Stomach (tissue), 9 donors: ENCODE data around the gene ADD2. TPM values are rescaled to one million over a fixed set of nuclear protein-coding genes. Genes with fewer than 3 reads are reported as not detected.

Experiments
- DNase-seq, 2 donors: peaks; one replicate each; pipeline versions ENCODE4 v3.0.0 to v3.0.0-alpha.2; 2013 to 2019
- H3K27ac ChIP-seq, 5 donors: fragments of 200-600 bp in 4 of 5; sonication (generic) in 4 of 5; one replicate each; pipeline ENCODE4 v1.5.1; 2013 to 2019; ENCODE audit warnings: mild to moderate bottlenecking in 1 of 5, moderate library complexity in 1 of 5
- H3K27me3 ChIP-seq, 3 donors: fragments of 200-600 bp; sonication (generic); one replicate each; pipeline ENCODE4 v1.5.1; 2017 to 2019; ENCODE audit warnings: mixed run types in 1 of 3
- H3K36me3 ChIP-seq, 4 donors: fragments of 200-600 bp; sonication (generic); 1 replicate in 3 of 4; 2 replicates in 1 of 4; pipeline ENCODE4 v1.5.1; 2016 to 2019
- H3K4me1 ChIP-seq, 4 donors: fragments of 200-600 bp; sonication (generic); one replicate each; pipeline ENCODE4 v1.5.1; 2016 to 2019
- H3K4me3 ChIP-seq, 4 donors: fragments of 200-600 bp; sonication (generic) in 3 of 4; one replicate each; pipeline ENCODE4 v1.5.1; 2016 to 2019; ENCODE audit warnings: mild to moderate bottlenecking in 1 of 4
- H3K9me3 ChIP-seq, 4 donors: fragments of 200-600 bp; sonication (generic); one replicate each; pipeline ENCODE4 v1.5.1; 2016 to 2019
- CTCF ChIP-seq, 7 experiments: fragments of 450-650 bp in 4 of 7; fragments of 200-600 bp in 3 of 7; sonication (generic) in 3 of 7; IDR thresholded peaks; one replicate each; pipeline ENCODE4 v1.5.1; 2016 to 2019; ENCODE audit warnings: antibody characterized with exemption in 7 of 7, control low read depth in 2 of 7, mild to moderate bottlenecking in 1 of 7
- EP300 ChIP-seq: sonication (generic); formaldehyde crosslinking; IDR thresholded peaks from one replicate; pipeline ENCODE4 v1.6.1; 2017; ENCODE audit warnings: antibody characterized with exemption
- POLR2A ChIP-seq, 4 donors: fragments of 450-650 bp; IDR thresholded peaks; one replicate each; pipeline ENCODE4 v1.6.1; 2016; ENCODE audit warnings: antibody characterized with exemption in 4 of 4, control low read depth in 2 of 4, mild to moderate bottlenecking in 1 of 4, moderate library complexity in 1 of 4
- POLR2AphosphoS5 ChIP-seq, 3 donors: sonication (generic); formaldehyde crosslinking; IDR thresholded peaks; one replicate each; pipeline ENCODE4 v1.6.1; 2016; ENCODE audit warnings: antibody characterized with exemption in 3 of 3
- WGBS, 5 donors: extraction: QIAGEN DNeasy Blood & Tissue Kit in 3 of 5; methylation state at CpG; one replicate each; pipeline versions ENCODE4 v1.1.5 to v1.1.7; 2013 to 2018; 5-methylcytosine and 5-hydroxymethylcytosine counted together
- intact Hi-C: fragments of 100-400 bp; cut with DNase I; formaldehyde crosslinking; loops from one replicate; pipeline ENCODE4 v1.15.1; 2023; ENCODE audit warnings: low total_unique reads
- polyA plus RNA-seq, 3 donors: library from polyadenylated mRNA; stranded (reverse); fragments of 200-250 nt; gene quantifications; one replicate each; pipeline ENCODE4 v1.2.3, GENCODE V29; 2013
- total RNA-seq, 5 donors: library from RNA; depleted of rRNA; stranded (reverse); fragments of >200 nt; gene quantifications; one replicate each; pipeline versions ENCODE4 v1.1.0 to v1.2.3, GENCODE V29; 2014 to 2016
- donor health status: healthy with polysubstance abuse.
- donor health status: Bipolar disorder and iron deficiency.
- donor health status: healthy.

ADD2 gene
- total and polyA plus RNA-seq, 8 donors: 0.12 to 5.5 (median 1.5) TPM; not detected in 2

GRCh38 chr2:70808983-70809958, 41.3 kb upstream of the ADD2 start:
- 87 to 91% (median 89%) methylated on average over 12 of the region's 12 CpGs for WGBS, 5 donors
- TF ChIP-seq POLR2A (IDR thresholded peaks at IDR 0.05): no peak
- no peak for TF ChIP-seq EP300
- TF ChIP-seq POLR2AphosphoS5 (IDR thresholded peaks at IDR 0.05): no peak
- TF ChIP-seq CTCF (IDR thresholded peaks at IDR 0.05): no peak
- intact Hi-C loops: no loop called here
- Histone ChIP-seq H3K9me3 (no peaks in the 10 kb centered on the region), H3K4me1 (no peaks in the 10 kb centered on the region), H3K27ac (no peak overlapping the region), H3K36me3 (no peaks in the 10 kb centered on the region), H3K4me3 (no peak overlapping the region), H3K27me3 (no peaks in the 10 kb centered on the region)
- no peak for DNase-seq

- TF ChIP-seq POLR2AphosphoS5 (IDR thresholded peaks at IDR 0.05) (no peak), CTCF (IDR thresholded peaks at IDR 0.05) (no peak), POLR2A (IDR thresholded peaks at IDR 0.05) (no peak), EP300 (no peak)
- Histone ChIP-seq H3K36me3 (no peaks in the 10 kb centered on the region), H3K4me3 (no peak overlapping the region), H3K9me3 (no peaks in the 10 kb centered on the region), H3K27ac (no peak overlapping the region), H3K27me3 (no peaks in the 10 kb centered on the region), H3K4me1 (no peaks in the 10 kb centered on the region)
- DNase-seq: no peak
- 86 to 94% (median 90%) methylated on average over 4 of the region's 4 CpGs for WGBS, 5 donors
- intact Hi-C loops: no loop called here
Observed at GRCh38 chr2:70807828-70808118, 39.8 kb upstream of the ADD2 start.

GRCh38 chr2:70807102-70807827, 39.3 kb upstream of the ADD2 start:
- H3K27ac ChIP-seq: no peak overlapping the region
- H3K4me1 ChIP-seq: no peaks in the 10 kb centered on the region
- intact Hi-C loops: no loop called here
- no peaks in the 10 kb centered on the region for H3K36me3 ChIP-seq
- DNase-seq: no peak
- no peak overlapping the region for H3K4me3 ChIP-seq
- 55 to 71% (median 65%) methylated on average over 6 of the region's 6 CpGs for WGBS, 5 donors
- TF ChIP-seq POLR2A (IDR thresholded peaks at IDR 0.05) (no peak), CTCF (IDR thresholded peaks at IDR 0.05) (no peak), POLR2AphosphoS5 (IDR thresholded peaks at IDR 0.05) (no peak), EP300 (no peak)
- H3K27me3 ChIP-seq: no peaks in the 10 kb centered on the region
- no peaks in the 10 kb centered on the region for H3K9me3 ChIP-seq

GRCh38 chr2:70806620-70807019, 38.6 kb upstream of the ADD2 start:
- no peaks in the 10 kb centered on the region for H3K9me3 ChIP-seq
- intact Hi-C loops: no loop called here
- no peak for DNase-seq
- H3K36me3 ChIP-seq: no peaks in the 10 kb centered on the region
- peaks cover 0 to 6% (median 0%) of the 10 kb centered on the region in 3 donors for H3K27me3 ChIP-seq
- 49 to 64% (median 56%) methylated on average over 6 of the region's 6 CpGs for WGBS, 5 donors
- H3K4me1 ChIP-seq: no peaks in the 10 kb centered on the region
- TF ChIP-seq CTCF (IDR thresholded peaks at IDR 0.05) (no peak), EP300 (no peak), POLR2A (IDR thresholded peaks at IDR 0.05) (no peak), POLR2AphosphoS5 (IDR thresholded peaks at IDR 0.05) (no peak)
- H3K4me3 ChIP-seq: no peak overlapping the region
- no peak overlapping the region for H3K27ac ChIP-seq
